Chondrocyte (in vitro differentiated cells): ENCODE data around the gene TPM1. TPM values are rescaled to one million over a fixed set of nuclear protein-coding genes. Genes with fewer than 3 reads are reported as not detected.

ENCODE experiments used
- DNase-seq: peaks from one replicate; pipeline ENCODE4 v3.0.0; 2021; ENCODE audit warnings: mixed read lengths, low spot score
- H3K27ac Mint-ChIP-seq: one replicate; pipeline ENCODE4 v1.8.0; 2021; ENCODE audit warnings: mild to moderate bottlenecking, moderate library complexity, mixed read lengths; ENCODE audit not compliant: unreplicated experiment
- H3K27me3 Mint-ChIP-seq: 2 replicates; pipeline ENCODE4 v1.8.0; 2021; ENCODE audit warnings: low read depth, mixed read lengths
- H3K36me3 Mint-ChIP-seq: 2 replicates; pipeline ENCODE4 v1.8.0; 2021; ENCODE audit warnings: low read depth, mixed read lengths
- H3K4me1 Mint-ChIP-seq: 2 replicates; pipeline ENCODE4 v1.8.0; 2021; ENCODE audit warnings: low read depth, mild to moderate bottlenecking, mixed read lengths
- H3K4me3 Mint-ChIP-seq: one replicate; pipeline ENCODE4 v1.8.0; 2021; ENCODE audit warnings: mild to moderate bottlenecking, moderate library complexity, mixed read lengths; ENCODE audit not compliant: unreplicated experiment
- H3K9me3 Mint-ChIP-seq: 2 replicates; pipeline ENCODE4 v1.8.0; 2021; ENCODE audit warnings: low read depth, mixed read lengths
- CTCF ChIP-seq: fragments of 200-600 bp; sonication (generic); IDR thresholded peaks from 2 replicates; pipeline ENCODE4 v1.5.0; 2021; ENCODE audit warnings: antibody characterized with exemption, mild to moderate bottlenecking, moderate library complexity
- total RNA-seq: library from RNA; stranded (reverse); gene quantifications from 3 replicates; pipeline ENCODE4 v1.2.1, GENCODE V29; 2021

The TPM1 gene
- total RNA-seq, 1 donor from 2014 or later = 2,332 TPM

- H3K4me1 Mint-ChIP-seq = peaks cover 54% of the 10 kb centered on the region
- no peaks in the 10 kb centered on the region for H3K27me3 Mint-ChIP-seq
- no peaks in the 10 kb centered on the region for H3K36me3 Mint-ChIP-seq
- no peak for DNase-seq
- no peaks in the 10 kb centered on the region for H3K9me3 Mint-ChIP-seq
- H3K27ac Mint-ChIP-seq = no peak overlapping the region
- no peak for TF ChIP-seq CTCF
- no peak overlapping the region for H3K4me3 Mint-ChIP-seq
Measured at GRCh38 chr15:63012444-63012843, 30.1 kb upstream of the TPM1 start.

DNA sequence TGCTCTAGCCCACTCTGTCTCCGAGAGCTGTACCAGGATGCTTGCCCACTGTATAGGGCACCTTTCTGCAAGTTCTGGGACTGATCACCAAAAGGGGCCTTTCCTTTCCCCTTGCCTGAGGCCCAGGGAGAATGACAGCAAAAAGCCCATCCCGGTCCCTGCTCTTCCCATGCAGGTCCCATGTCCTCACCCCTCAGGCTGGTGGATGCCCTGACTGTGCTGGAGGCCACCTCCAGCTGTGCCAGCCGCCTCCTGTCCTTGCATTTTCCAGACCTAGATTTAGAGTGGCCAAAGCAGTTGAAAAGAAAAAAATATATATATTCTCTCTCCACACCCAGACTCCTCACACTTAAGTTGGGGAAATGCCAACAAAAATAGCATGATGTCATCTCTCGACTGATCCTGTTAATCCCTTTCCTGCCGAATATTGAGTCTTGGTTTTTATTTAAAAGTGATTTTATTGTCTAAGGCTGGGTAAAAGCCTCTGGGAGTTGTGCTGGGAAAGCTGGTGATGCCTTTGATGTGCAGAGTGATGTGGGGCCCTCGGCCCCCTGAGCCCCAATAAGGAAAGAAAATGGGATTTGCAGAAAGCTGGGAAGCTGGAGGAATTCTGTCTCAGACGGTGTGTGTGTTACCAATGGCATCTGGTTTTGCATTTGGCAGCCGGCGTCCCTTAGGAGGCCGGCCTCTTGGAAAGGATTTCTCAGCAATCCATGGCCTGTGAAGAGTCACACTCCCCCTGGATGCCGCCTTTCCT, 29.3 kb upstream of the TPM1 start:
- H3K36me3 Mint-ChIP-seq = no peaks in the 10 kb centered on the region
- peaks cover 54% of the 10 kb centered on the region for H3K4me1 Mint-ChIP-seq
- peak overlapping the region; percentile 99 for H3K27ac Mint-ChIP-seq
- no peak for DNase-seq
- peak overlapping the region; percentile 68 for H3K4me3 Mint-ChIP-seq
- H3K27me3 Mint-ChIP-seq = no peaks in the 10 kb centered on the region
- no peaks in the 10 kb centered on the region for H3K9me3 Mint-ChIP-seq
- TF ChIP-seq CTCF = no peak

- peaks cover 4% of the 10 kb centered on the region for H3K9me3 Mint-ChIP-seq
- no peak overlapping the region for H3K4me3 Mint-ChIP-seq
- H3K36me3 Mint-ChIP-seq = no peaks in the 10 kb centered on the region
- TF ChIP-seq CTCF = no peak
- no peak for DNase-seq
- peak overlapping the region; percentile 79 for H3K27ac Mint-ChIP-seq
- H3K27me3 Mint-ChIP-seq = no peaks in the 10 kb centered on the region
- peaks cover 66% of the 10 kb centered on the region for H3K4me1 Mint-ChIP-seq
Measured at GRCh38 chr15:63014578-63014977, 28.0 kb upstream of the TPM1 start.

DNA sequence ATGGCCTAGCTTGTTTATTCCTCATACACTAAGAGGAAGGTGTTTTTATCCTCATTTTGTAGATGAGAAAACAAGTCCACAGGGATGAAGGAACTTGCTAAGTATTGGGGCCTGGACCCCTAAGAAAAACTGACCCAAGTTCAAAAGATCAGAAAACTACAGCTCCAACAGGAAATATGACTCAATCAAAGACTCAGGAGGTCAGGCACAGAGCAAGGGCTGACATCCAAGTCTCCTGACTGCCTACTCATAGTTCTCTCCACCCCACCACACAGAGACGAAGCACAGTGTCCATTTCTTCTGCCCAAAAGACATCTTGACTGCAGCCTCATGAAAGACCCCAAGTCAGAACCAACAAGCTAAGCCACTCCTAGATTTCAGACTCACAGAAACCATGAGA, 26.9 kb upstream of the TPM1 start:
- H3K36me3 Mint-ChIP-seq = no peaks in the 10 kb centered on the region
- H3K27me3 Mint-ChIP-seq = no peaks in the 10 kb centered on the region
- no peak overlapping the region for H3K4me3 Mint-ChIP-seq
- DNase-seq = no peak
- peaks cover 75% of the 10 kb centered on the region for H3K4me1 Mint-ChIP-seq
- H3K27ac Mint-ChIP-seq = peak overlapping the region; percentile 80
- H3K9me3 Mint-ChIP-seq = peaks cover 4% of the 10 kb centered on the region
- no peak for TF ChIP-seq CTCF

GRCh38 chr15:63016234-63016633, 26.3 kb upstream of the TPM1 start:
- H3K36me3 Mint-ChIP-seq = no peaks in the 10 kb centered on the region
- H3K4me3 Mint-ChIP-seq = no peak overlapping the region
- H3K27me3 Mint-ChIP-seq = no peaks in the 10 kb centered on the region
- TF ChIP-seq CTCF = no peak
- no peak for DNase-seq
- peaks cover 4% of the 10 kb centered on the region for H3K9me3 Mint-ChIP-seq
- H3K27ac Mint-ChIP-seq = peak overlapping the region; percentile 80
- peaks cover 77% of the 10 kb centered on the region for H3K4me1 Mint-ChIP-seq
